ENCODE measurements around the gene KCNAB3.

KCNAB3 gene

GRCh38 chr17:7894226-7894625 lies 35.4 kb downstream of the KCNAB3 start:
- DNase-seq, result no peak

GRCh38 chr17:7893187-7893880 lies 36.3 kb downstream of the KCNAB3 start:
- DNase-seq, result peak; percentile 54

DNA sequence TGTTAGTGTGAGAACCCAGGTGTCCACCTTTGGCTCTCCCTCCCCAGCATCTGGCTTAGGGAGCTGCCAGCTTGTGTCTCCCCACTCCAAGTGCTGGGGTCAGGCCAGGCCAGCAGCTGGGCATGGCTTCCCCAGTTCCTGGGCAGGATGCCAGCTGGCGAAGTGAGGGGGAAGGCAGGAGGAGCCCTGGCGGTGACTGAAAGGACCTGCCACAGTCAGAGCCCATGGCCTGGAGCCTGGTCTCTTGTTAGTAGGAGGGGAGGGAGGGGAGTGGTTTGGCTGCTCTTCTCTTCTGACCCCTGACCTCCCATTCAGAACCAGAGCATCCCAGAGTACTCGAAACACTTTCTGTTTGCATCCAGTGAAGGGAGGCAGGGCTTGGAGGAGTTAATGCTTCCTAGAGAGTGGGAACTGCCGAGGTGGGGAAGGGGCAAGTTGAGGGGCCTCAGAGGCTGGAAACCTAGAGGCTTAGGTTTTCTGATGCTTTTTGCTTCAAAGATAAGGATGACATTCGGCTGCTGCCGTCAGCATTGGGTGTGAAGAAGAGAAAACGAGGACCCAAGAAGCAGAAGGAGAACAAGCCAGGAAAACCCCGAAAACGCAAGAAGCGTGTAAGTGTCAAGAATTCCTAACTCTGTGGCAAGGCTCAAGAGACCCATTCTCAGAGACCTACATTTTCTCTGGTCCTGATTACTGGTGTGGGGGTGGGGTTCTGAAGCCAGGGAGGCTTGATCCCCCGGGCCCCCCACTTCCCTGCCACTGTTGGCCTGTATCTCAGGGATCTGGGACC lies 40.3 kb downstream of the KCNAB3 start:
- DNase-seq, result peak; percentile 99

DNA sequence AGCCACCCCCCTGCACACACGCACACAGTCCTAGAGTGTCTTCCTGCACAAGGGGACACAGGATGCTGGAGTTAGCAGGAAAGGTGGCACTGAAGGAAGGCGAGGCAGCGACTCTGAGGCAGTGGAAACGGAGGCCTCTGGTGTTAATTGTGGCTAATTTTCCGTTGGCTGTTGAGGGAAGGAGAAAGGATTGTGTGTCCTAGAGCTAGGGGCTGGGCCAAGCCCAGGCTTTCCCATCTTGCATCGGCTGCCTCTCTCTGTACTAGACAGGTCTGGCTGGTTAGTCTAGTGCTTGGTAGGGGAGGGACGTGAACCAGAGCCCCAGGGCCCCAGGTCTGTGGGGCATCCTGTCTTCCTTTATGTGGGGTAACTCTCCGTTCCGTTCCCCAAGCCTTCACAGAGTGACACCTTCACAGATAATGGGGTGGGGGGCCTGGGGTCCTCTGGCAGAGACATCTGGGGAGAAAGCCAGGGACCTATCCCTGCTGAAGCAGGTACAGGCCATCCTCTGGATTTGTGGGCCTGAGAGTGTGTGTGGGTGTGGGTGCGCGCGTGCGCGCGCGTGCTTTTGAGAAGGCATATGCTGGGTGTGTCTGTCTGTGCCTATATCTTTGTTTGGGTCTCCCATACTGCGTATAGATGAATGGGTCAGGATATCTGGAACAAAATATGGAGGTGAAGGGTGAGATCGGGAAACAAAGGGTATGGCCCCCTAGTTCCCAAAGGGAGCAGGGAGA lies 41.3 kb downstream of the KCNAB3 start, which contains the start of gene CHD3:
CHD3 (plus strand) TSS at position 606 of the 737 bp plus-strand sequence. CDS start 212 bp downstream, outside the sequence.
- DNase-seq, result peak; percentile 49

DNA sequence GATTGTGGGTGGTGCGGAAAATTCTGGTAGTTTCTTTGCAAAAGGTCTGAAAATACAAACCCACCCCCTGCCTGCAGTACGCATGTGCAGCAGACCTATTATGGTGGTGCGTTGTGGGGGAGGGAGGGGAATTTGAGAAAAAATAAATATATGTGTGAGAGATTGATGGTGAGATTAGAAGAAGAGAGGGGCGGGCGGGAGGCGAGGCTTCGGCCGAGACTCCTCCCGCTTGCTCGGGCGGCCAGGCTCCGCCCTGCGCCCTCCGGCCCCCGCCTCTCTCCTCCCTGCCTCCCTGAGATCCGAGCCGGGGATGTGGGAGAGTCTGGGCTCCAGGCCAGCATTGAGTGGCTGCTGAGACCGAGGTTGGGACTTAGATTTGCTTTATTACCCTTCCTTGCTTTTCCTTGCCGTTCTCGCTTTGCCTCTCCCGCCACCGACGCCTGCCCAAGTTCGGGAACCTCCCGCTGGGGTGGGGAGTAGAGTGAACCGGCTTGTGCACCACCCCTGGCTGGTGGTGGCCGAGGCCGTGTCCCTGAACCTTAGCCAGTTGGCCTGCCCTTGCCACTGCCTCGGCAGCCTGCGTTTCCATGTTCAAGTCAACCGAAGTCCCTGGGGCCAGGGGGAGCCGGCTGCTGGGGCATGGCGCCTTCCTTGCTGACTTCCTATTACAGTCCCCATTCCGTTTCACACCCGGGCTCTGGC lies 42.0 kb downstream of the KCNAB3 start:
- peak; percentile 98 for DNase-seq

DNA sequence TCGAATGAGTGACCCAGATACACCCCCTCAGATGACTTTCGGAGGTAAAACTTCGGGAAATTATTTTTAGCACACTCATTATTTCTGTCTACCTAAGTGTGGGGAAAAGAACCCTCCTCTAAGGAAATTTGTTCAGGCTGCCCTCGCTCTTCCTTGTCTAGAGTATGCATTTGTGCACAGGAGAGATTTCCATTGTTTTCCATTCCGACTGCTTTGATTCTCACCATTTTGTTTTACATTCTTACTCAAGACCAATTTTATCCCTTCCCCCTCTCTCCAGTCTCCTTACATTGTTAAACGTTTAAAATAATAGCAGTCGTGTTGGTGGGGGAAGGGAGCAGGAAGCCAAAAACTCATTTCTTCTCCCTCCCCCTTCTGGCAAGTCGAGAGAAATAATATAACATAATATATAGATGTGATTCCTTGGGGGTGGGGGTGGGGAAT lies 42.6 kb downstream of the KCNAB3 start:
- DNase-seq, result no peak

DNA sequence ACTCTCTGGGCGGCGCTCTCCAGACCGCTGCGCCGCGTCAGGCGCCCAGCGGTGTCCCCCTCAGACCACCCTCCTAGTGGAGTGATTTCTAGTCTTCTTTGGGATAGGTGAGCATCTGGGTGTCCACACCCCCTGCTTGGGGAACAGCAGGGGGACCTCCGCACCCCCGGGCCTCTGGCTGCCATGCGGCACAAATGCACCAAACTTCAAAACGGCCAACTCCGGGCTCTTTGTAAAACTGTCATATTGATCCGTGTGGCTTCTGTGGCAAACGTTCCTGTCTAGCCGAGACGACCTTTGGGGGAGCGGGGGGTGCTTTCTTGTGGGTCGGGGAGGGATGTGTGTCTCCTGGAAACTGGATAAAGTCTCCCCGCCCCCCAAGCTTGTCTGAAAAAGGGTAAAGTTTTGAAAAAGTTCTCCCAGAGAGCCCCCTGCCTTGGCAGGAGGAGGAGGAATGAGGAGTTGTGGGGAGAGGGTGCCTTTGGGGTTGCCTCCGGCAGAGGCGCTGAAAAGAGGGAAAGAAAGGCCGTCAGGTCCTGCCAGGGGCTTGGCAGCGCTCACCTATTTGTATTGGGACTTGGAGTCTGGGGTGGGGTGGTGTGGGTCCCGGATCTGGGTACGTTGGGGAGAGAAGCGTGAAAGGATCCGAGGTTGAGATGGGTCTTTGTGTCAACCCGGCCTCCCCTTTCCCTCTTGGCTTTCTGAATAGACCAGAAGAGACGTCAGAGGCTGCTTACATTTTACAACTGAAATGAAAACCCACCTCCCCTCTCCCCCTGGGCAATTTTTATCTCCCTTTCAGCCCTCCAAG lies 43.2 kb downstream of the KCNAB3 start:
- peak; percentile 48 for DNase-seq

DNA sequence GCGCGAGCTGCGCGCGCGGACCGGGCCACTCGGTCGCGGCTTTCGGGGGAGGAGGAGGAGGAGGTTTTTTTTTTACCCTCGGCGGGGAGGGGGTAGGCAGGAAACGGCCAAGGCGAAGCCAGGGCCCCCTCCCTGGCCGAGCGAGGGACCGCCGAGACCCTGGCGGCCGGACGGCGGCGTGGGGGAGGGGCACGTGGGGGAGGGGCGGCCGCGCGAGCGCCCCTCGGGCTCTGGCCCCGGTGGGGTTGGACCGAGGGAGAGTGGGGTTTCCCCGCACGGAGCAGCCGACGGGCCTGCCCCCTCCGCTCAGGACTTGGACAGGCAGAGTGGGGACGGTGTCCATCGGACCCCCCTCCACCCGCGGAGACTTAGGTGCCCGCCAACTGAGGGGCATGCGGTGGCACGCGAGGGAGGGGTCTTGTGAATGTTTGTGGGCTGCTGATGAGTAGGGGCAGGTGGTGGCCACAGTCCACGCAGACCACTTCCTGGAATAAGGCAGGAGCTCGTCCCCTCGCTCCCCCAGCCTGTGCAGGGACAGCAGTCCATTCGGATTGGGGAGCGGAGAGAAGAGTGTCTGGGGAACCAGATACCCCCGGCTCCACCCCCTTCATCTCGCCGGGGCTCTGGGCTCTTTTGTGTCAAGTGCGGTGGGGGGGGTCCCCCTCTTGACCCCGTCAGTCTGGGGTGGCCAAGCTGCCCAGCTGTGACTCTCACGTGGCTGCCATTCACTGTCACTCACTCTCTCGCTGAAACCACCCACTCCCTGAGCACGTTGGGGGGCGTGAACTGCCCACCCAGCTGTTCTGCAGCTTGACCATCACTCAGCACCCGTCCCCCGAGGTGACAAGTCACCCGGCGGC lies 44.1 kb downstream of the KCNAB3 start:
- DNase-seq, result peak; percentile 49

GRCh38 chr17:7884581-7885366 lies 44.9 kb downstream of the KCNAB3 start:
- no peak for DNase-seq

- DNase-seq, result peak; percentile 6
These were observed 45.8 kb downstream of the KCNAB3 start for GRCh38 chr17:7883781-7884386.

GRCh38 chr17:7882629-7883028 lies 47.0 kb downstream of the KCNAB3 start:
- no peak for DNase-seq

DNA sequence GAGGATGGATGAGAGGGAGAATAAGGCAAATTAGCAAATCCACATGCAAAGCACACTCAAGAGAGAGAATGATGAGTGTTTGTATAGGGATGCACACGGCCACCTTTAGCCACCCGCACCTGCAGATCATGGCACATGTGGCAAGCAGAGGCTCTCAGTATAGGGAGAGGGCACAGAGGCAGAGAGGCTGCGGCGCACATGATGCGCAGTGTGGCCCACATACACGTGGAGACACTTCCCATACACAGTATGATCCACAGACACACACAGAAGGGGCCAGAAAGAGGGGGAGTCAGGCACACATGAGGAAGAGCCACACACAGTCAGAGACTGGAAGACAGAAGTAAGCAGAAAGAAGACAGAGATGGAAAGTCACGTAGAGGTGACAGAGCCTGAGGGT lies 47.6 kb downstream of the KCNAB3 start:
- peak; percentile 81 for DNase-seq

DNA sequence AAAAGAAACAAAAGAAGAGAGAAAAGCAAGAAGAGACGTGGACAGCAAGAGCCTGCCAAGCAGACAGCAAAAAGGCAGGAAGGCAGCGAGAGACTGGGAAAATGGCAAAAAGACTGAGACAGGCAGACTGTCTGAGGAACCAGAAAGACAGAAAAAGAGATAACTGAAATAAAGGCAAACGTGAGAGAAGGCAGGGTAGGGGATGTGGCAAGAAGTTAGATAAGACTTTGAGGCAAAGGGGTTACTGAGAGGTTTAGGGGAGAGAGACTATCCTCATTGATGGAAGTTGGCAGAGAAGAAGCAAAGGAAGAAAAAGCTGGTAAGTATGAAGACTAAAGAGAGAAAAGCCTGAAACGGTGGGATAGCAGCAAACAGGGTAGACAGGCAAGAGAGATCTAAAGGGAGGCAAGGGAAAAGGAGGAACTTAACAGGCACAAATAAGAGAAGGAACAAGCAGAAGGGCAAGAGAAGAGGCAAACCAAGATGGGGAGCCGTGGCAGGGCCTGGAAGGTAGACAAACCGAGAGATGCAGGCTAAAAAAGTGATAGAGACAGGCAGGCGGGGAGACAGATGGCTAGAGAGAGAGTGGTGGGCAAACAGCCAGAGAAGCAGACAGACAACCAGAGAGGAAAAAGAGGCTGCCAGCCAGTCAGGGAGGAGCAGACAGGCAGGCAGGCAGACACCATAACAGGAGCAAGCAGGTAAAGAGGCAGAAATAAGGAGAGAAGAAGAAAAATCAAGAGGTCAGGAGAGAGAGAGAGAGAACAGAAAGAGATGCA lies 48.2 kb downstream of the KCNAB3 start:
- DNase-seq, result peak; percentile 81

GRCh38 chr17:7880076-7880868 lies 49.4 kb downstream of the KCNAB3 start:
- DNase-seq, result no peak

- no peak for DNase-seq
These were observed 51.4 kb downstream of the KCNAB3 start for GRCh38 chr17:7878234-7878633.

GRCh38 chr17:7875804-7876370 lies 53.8 kb downstream of the KCNAB3 start:
- no peak for DNase-seq

GRCh38 chr17:7873051-7873450 lies 56.6 kb downstream of the KCNAB3 start:
- DNase-seq, result no peak
